Ascending aorta (tissue), 2 donors: ENCODE measurements around the gene PLCG2. TPM values are rescaled to one million over a fixed set of nuclear protein-coding genes. Genes with fewer than 3 reads are reported as not detected.
"Not testable (repeated sequence)": the region's sequence is repeated elsewhere in the genome, so short reads cannot be mapped to it uniquely, and the experiment has no call there.

ENCODE experiments used
- DNase-seq, 2 donors: peaks; one replicate each; pipeline ENCODE4 v3.0.0-alpha.2; 2019; ENCODE audit warnings: low spot score in 2 of 2
- H3K27ac ChIP-seq, 2 donors: fragments of 200-600 bp; sonication (generic); one replicate each; pipeline ENCODE4 v1.5.1; 2016 to 2017; ENCODE audit warnings: mild to moderate bottlenecking in 1 of 2
- H3K27me3 ChIP-seq: fragments of 200-600 bp; sonication (generic); one replicate; pipeline ENCODE4 v1.5.1; 2017
- H3K36me3 ChIP-seq, 2 donors: fragments of 200-600 bp; sonication (generic); one replicate each; pipeline ENCODE4 v1.5.1; 2016
- H3K4me1 ChIP-seq, 2 donors: fragments of 200-600 bp; sonication (generic); one replicate each; pipeline ENCODE4 v1.5.1; 2016 to 2017; ENCODE audit warnings: mild to moderate bottlenecking in 1 of 2
- H3K4me3 ChIP-seq, 2 donors: fragments of 200-600 bp; sonication (generic); one replicate each; pipeline ENCODE4 v1.5.1; 2016 to 2017; ENCODE audit warnings: mild to moderate bottlenecking in 1 of 2
- H3K9me3 ChIP-seq, 2 donors: fragments of 200-600 bp; sonication (generic); one replicate each; pipeline ENCODE4 v1.5.1; 2016
- intact Hi-C: fragments of 100-400 bp; cut with DNase I; formaldehyde crosslinking; loops from one replicate; pipeline ENCODE4 v1.15.1; 2023
- total RNA-seq: library from RNA; depleted of rRNA; stranded (reverse); fragments of >200 nt; gene quantifications from one replicate; pipeline ENCODE4 v1.1.0, GENCODE V29; 2016
- TF ChIP-seq, protein P1 (sequence below), 3 experiments: fragments of 200-600 bp in 2 of 3; fragments of 450-650 bp in 1 of 3; sonication (generic) in 2 of 3; IDR thresholded peaks; one replicate each; pipeline ENCODE4 v1.5.1; 2016 to 2019; ENCODE audit warnings: antibody characterized with exemption in 3 of 3, mild to moderate bottlenecking in 1 of 3, moderate library complexity in 1 of 3

PLCG2 gene
- total RNA-seq, 1 donor from 2014 or later, result 34.2 TPM

DNA sequence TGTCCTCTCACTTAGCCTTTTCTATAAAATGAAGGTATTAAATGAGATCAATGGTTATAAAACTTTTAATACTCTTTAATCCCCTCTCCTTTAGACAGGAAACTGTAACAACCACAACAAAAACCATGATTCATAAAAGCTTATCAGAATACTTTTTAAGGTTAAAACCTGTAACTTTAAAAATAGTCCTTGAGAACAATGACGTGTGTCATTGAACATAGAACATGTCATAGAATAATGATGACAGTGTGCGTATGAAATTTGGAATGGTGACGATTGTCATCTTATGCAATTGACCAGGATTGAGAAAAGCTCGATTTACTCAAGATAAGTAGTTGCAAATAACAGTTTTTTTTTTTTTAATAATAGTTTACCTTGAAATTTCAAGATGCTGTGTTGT lies 94.1 kb downstream of the PLCG2 start:
- Histone ChIP-seq H3K27me3 (no peaks in the 10 kb centered on the region), H3K4me1 (no peaks in the 10 kb centered on the region), H3K9me3 (no peaks in the 10 kb centered on the region), H3K27ac (no peak overlapping the region), H3K36me3 (no peaks in the 10 kb centered on the region), H3K4me3 (no peak overlapping the region)
- intact Hi-C loops, result no loop called here
- TF ChIP-seq, protein P1, sequence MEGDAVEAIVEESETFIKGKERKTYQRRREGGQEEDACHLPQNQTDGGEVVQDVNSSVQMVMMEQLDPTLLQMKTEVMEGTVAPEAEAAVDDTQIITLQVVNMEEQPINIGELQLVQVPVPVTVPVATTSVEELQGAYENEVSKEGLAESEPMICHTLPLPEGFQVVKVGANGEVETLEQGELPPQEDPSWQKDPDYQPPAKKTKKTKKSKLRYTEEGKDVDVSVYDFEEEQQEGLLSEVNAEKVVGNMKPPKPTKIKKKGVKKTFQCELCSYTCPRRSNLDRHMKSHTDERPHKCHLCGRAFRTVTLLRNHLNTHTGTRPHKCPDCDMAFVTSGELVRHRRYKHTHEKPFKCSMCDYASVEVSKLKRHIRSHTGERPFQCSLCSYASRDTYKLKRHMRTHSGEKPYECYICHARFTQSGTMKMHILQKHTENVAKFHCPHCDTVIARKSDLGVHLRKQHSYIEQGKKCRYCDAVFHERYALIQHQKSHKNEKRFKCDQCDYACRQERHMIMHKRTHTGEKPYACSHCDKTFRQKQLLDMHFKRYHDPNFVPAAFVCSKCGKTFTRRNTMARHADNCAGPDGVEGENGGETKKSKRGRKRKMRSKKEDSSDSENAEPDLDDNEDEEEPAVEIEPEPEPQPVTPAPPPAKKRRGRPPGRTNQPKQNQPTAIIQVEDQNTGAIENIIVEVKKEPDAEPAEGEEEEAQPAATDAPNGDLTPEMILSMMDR (IDR thresholded peaks at IDR 0.05), result no peak
- DNase-seq, result no peak

DNA sequence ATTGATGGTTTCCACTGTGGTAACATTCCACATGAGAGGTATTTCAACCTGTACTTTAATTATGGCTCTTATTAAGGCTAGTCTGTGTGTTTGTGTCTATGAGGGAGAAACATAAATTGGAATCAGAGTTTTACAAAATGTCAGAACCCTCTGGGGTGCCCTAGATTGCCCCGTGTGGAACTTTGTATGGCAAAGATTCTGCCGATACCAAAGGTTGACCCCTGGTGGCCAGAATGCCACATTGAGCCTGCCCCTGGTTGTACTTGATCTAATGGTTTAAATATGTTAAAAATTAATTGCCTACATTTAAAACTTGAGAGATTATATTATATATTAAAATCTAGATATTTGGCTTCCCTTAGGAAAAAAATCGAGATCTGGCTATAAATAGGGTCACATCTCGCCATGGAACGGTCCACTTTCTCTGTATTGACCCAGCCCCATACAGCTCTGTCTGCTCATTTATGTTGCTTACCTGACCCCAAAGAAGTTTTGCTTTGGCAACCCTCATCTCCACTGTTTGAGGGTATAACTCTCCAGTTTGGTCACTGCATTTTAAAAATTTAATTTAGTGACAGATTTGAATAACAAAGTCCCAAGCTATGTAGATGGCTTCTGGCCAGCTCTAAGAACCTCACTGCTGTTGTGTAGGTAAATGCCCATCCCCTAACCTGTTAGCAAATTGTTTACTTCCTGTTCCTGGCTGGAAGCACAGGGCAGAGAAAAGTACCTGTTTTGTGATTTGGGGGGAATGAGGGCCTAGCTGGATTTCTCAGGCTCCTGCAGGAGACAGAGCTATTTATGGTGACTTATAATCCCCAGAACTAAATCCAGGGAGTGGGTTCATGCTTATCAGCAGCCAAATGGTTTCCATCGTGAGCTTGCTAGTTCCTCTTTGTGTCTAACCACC lies 95.0 kb downstream of the PLCG2 start:
- no peaks in the 10 kb centered on the region for H3K4me1 ChIP-seq
- H3K4me3 ChIP-seq, result no peak overlapping the region
- no peaks in the 10 kb centered on the region for H3K27me3 ChIP-seq
- intact Hi-C loops, result no loop called here
- H3K27ac ChIP-seq, result no peak overlapping the region
- H3K36me3 ChIP-seq, result no peaks in the 10 kb centered on the region
- no peaks in the 10 kb centered on the region for H3K9me3 ChIP-seq
- TF ChIP-seq, protein P1 (IDR thresholded peaks at IDR 0.05), result peak; percentile 21 to 41 (median 31)
- DNase-seq, result no peak

DNA sequence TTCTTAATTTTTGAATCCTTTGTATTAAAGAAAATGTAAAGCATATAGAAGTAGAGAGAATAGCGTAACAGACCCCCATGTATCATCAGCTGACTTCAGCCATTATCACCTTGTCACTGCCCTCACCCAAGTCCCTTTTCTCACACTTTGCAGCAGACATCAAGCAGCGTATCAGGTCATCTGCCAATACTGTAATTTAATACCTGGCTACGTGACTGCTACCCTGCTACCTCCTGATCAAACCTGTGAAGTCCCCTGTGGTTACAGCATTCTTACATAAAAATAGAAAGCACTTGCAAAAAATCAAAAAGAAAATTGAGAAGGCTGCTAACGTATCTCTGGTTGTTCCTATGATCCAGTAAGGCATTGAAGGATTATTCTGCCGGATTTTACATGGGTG lies 96.4 kb downstream of the PLCG2 start:
- no peaks in the 10 kb centered on the region for H3K27me3 ChIP-seq
- intact Hi-C loops, result no loop called here
- no peaks in the 10 kb centered on the region for H3K36me3 ChIP-seq
- H3K27ac ChIP-seq, result no peak overlapping the region
- no peak for DNase-seq
- no peaks in the 10 kb centered on the region for H3K4me1 ChIP-seq
- H3K4me3 ChIP-seq, result no peak overlapping the region
- TF ChIP-seq, protein P1 (IDR thresholded peaks at IDR 0.05), result no peak
- no peaks in the 10 kb centered on the region for H3K9me3 ChIP-seq

DNA sequence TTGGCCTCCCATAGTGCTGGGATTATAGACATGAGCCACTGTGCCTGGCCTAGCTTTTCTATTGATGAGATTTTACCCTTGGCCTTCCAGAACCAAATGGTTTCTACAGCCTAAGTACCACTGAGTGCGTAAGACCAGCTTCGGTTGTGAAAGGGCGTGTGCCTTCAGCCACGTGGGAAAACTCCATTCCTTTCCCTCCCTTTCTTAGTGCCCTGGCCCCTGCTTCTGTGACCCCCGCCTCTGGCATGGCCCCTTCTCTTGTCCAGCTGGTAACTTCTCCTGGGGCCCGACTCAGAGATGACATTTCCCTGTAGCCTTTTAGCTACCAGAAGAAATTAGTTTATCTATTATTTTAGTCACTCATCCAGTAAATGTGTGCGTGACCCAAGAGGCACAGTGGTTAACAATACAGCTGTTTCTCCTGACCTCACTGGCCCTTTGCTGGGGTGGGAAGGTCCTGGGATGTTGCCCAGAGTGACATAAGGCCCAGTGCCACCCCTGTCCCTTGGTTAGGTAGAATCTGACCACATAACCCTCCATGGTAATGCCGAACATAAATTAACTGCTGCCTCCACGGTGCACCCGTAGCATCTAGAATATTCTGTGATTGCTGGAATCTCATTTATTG lies 97.3 kb downstream of the PLCG2 start:
- no peaks in the 10 kb centered on the region for H3K4me1 ChIP-seq
- no peaks in the 10 kb centered on the region for H3K36me3 ChIP-seq
- H3K27ac ChIP-seq, result no peak overlapping the region
- TF ChIP-seq, protein P1 (IDR thresholded peaks at IDR 0.05), result no peak
- intact Hi-C loops, result no loop called here
- no peak overlapping the region for H3K4me3 ChIP-seq
- no peak for DNase-seq
- H3K27me3 ChIP-seq, result no peaks in the 10 kb centered on the region
- no peaks in the 10 kb centered on the region for H3K9me3 ChIP-seq

DNA sequence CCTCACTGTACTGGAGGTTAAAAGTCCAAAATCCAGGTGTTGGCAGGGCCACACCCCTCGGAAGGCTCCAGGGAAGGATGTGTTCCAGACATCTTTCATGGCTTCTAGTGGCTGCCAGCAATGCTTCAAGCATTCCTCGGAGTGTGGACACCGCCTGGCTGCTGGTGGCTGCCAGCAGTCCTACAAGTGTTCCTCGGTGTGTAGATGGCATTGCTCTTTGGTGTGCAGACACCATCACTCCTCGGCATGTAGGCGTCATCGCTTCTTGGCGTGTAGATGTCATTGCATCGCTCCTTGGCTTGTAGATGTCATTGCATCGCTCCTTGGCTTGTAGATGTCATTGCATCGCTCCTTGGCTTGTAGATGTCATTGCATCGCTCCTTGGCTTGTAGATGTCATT lies 98.4 kb downstream of the PLCG2 start:
- intact Hi-C loops, result not testable (repeated sequence)

DNA sequence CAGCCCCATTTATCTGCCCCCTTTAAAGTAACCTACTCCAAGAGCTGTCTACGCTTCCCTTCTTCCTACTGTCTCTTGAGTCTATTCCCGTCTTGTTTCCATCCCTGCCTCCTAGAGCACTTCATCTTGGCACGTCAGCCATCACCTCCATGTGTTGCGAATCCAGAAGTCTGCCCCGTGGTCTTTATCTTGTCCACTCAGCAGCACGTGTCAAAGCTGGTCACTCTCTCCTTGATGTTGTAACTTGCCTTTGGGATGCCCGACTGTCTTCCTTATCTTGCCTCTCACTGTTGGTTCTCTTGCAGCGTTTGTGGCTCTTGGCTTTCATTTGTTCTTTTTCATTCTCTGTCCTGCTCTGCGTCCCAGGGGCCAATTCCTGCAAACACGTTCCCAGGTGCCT lies 99.4 kb downstream of the PLCG2 start:
- no peak overlapping the region for H3K27ac ChIP-seq
- H3K27me3 ChIP-seq, result no peaks in the 10 kb centered on the region
- intact Hi-C loops, result no loop called here
- no peaks in the 10 kb centered on the region for H3K4me1 ChIP-seq
- no peaks in the 10 kb centered on the region for H3K36me3 ChIP-seq
- TF ChIP-seq, protein P1 (IDR thresholded peaks at IDR 0.05), result no peak
- H3K4me3 ChIP-seq, result no peak overlapping the region
- no peak for DNase-seq
- H3K9me3 ChIP-seq, result no peaks in the 10 kb centered on the region

More for the DNA sequence above, 98.4 kb downstream of the PLCG2 start:
- H3K9me3 ChIP-seq, H3K36me3 ChIP-seq, H3K27ac ChIP-seq, H3K27me3 ChIP-seq, H3K4me3 ChIP-seq, H3K4me1 ChIP-seq, DNase-seq: not testable (repeated sequence)
